ACC112 (cell line): ENCODE results near the gene SPPL3.

ENCODE experiments used
- H2AFZ ChIP-seq: fragments of 200-600 bp; sonication (generic); one replicate; pipeline ENCODE4 v1.6.0; 2017; ENCODE audit warnings: antibody characterized with exemption, low read length; ENCODE audit not compliant: unreplicated experiment
- H3K27ac ChIP-seq: fragments of 200-600 bp; sonication (generic); 2 replicates; pipeline ENCODE4 v1.5.1; 2014; ENCODE audit warnings: low read depth, mild to moderate bottlenecking, antibody characterized with exemption, low read length, moderate library complexity
- H3K27me3 ChIP-seq: fragments of 200-600 bp; sonication (generic); 2 replicates; pipeline ENCODE4 v1.6.1; 2014; ENCODE audit warnings: mild to moderate bottlenecking, antibody characterized with exemption, low read length, moderate library complexity, mixed read lengths; ENCODE audit not compliant: insufficient read depth
- H3K36me3 ChIP-seq: fragments of 200-600 bp; sonication (generic); 2 replicates; pipeline ENCODE4 v1.6.1; 2016; ENCODE audit warnings: mild to moderate bottlenecking, antibody characterized with exemption, low read length, moderate library complexity, mixed read lengths; ENCODE audit not compliant: insufficient read depth
- H3K4me1 ChIP-seq: fragments of 200-600 bp; sonication (generic); one replicate; pipeline ENCODE4 v1.6.1; 2016; ENCODE audit warnings: low read length, mixed read lengths; ENCODE audit not compliant: insufficient read depth, unreplicated experiment, control insufficient read depth
- H3K4me3 ChIP-seq: fragments of 200-600 bp; sonication (generic); 2 replicates; pipeline ENCODE4 v1.5.1; 2014; ENCODE audit warnings: mild to moderate bottlenecking, low read depth, low read length
- H3K79me2 ChIP-seq: fragments of 200-600 bp; sonication (generic); one replicate; pipeline ENCODE4 v1.6.0; 2016; ENCODE audit warnings: low read length; ENCODE audit not compliant: control insufficient read depth, unreplicated experiment, insufficient read depth

The SPPL3 gene

GRCh38 chr12:120834489-120835303, 69.5 kb downstream of the SPPL3 start:
- no peak overlapping the region for H3K27ac ChIP-seq
- peaks cover 14% of the 10 kb centered on the region for H3K4me1 ChIP-seq
- H3K4me3 ChIP-seq: no peak overlapping the region
- no peaks in the 10 kb centered on the region for H3K36me3 ChIP-seq
- no peaks in the 10 kb centered on the region for H3K27me3 ChIP-seq
- H2AFZ ChIP-seq: no peak overlapping the region
- peaks cover 20% of the 10 kb centered on the region for H3K79me2 ChIP-seq

- Histone ChIP-seq H3K79me2 (peaks cover 20% of the 10 kb centered on the region), H3K27me3 (no peaks in the 10 kb centered on the region), H3K4me1 (peaks cover 14% of the 10 kb centered on the region), H3K4me3 (no peak overlapping the region), H3K27ac (no peak overlapping the region), H2AFZ (no peak overlapping the region), H3K36me3 (no peaks in the 10 kb centered on the region)
Observed at GRCh38 chr12:120833849-120834248, 70.3 kb downstream of the SPPL3 start.

- Histone ChIP-seq H3K4me3 (no peak overlapping the region), H3K27ac (no peak overlapping the region), H3K79me2 (peaks cover 16% of the 10 kb centered on the region), H3K27me3 (no peaks in the 10 kb centered on the region), H3K4me1 (peaks cover 14% of the 10 kb centered on the region), H2AFZ (no peak overlapping the region), H3K36me3 (no peaks in the 10 kb centered on the region)
Observed at GRCh38 chr12:120832737-120833136, 71.4 kb downstream of the SPPL3 start.

GRCh38 chr12:120831648-120832267, 72.4 kb downstream of the SPPL3 start:
- Histone ChIP-seq H3K36me3 (no peaks in the 10 kb centered on the region), H3K27me3 (no peaks in the 10 kb centered on the region), H3K79me2 (peaks cover 16% of the 10 kb centered on the region), H3K4me3 (no peak overlapping the region), H3K27ac (no peak overlapping the region), H3K4me1 (peaks cover 14% of the 10 kb centered on the region), H2AFZ (no peak overlapping the region)

GRCh38 chr12:120830966-120831365, 73.2 kb downstream of the SPPL3 start:
- H3K27ac ChIP-seq: no peak overlapping the region
- no peak overlapping the region for H3K4me3 ChIP-seq
- H3K36me3 ChIP-seq: no peaks in the 10 kb centered on the region
- no peaks in the 10 kb centered on the region for H3K27me3 ChIP-seq
- H3K79me2 ChIP-seq: peaks cover 22% of the 10 kb centered on the region
- peaks cover 11% of the 10 kb centered on the region for H3K4me1 ChIP-seq
- no peak overlapping the region for H2AFZ ChIP-seq

- H3K27me3 ChIP-seq: no peaks in the 10 kb centered on the region
- H3K79me2 ChIP-seq: peaks cover 22% of the 10 kb centered on the region
- no peak overlapping the region for H3K27ac ChIP-seq
- H3K4me3 ChIP-seq: no peak overlapping the region
- H3K36me3 ChIP-seq: no peaks in the 10 kb centered on the region
- H2AFZ ChIP-seq: no peak overlapping the region
- peaks cover 7% of the 10 kb centered on the region for H3K4me1 ChIP-seq
Observed at GRCh38 chr12:120830052-120830940, 73.9 kb downstream of the SPPL3 start.

- H3K27ac ChIP-seq: no peak overlapping the region
- no peaks in the 10 kb centered on the region for H3K27me3 ChIP-seq
- H3K36me3 ChIP-seq: no peaks in the 10 kb centered on the region
- H3K79me2 ChIP-seq: peaks cover 12% of the 10 kb centered on the region
- no peak overlapping the region for H3K4me3 ChIP-seq
- no peaks in the 10 kb centered on the region for H3K4me1 ChIP-seq
- no peak overlapping the region for H2AFZ ChIP-seq
Observed at GRCh38 chr12:120826335-120826734, 77.8 kb downstream of the SPPL3 start.

GRCh38 chr12:120825337-120825736, 78.8 kb downstream of the SPPL3 start:
- Histone ChIP-seq H3K79me2 (peaks cover 9% of the 10 kb centered on the region), H3K27me3 (no peaks in the 10 kb centered on the region), H3K36me3 (no peaks in the 10 kb centered on the region), H2AFZ (no peak overlapping the region), H3K4me1 (no peaks in the 10 kb centered on the region), H3K27ac (no peak overlapping the region), H3K4me3 (no peak overlapping the region)

GRCh38 chr12:120822832-120823503, 81.2 kb downstream of the SPPL3 start:
- H3K27ac ChIP-seq: no peak overlapping the region
- H3K79me2 ChIP-seq: peaks cover 9% of the 10 kb centered on the region
- peaks cover 4% of the 10 kb centered on the region; the same call in 1 of the 2 replicates for H3K36me3 ChIP-seq

GRCh38 chr12:120821878-120822277, 82.3 kb downstream of the SPPL3 start:
- no peak overlapping the region for H3K4me3 ChIP-seq
- H3K27me3 ChIP-seq: no peaks in the 10 kb centered on the region
- peaks cover 4% of the 10 kb centered on the region; the same call in 1 of the 2 replicates for H3K36me3 ChIP-seq
- H3K79me2 ChIP-seq: peaks cover 9% of the 10 kb centered on the region
- no peaks in the 10 kb centered on the region for H3K4me1 ChIP-seq
- H2AFZ ChIP-seq: no peak overlapping the region
- H3K27ac ChIP-seq: no peak overlapping the region

More at GRCh38 chr12:120822832-120823503, 81.2 kb downstream of the SPPL3 start:
- H3K4me3 ChIP-seq: no peak overlapping the region
- no peaks in the 10 kb centered on the region for H3K27me3 ChIP-seq
- no peaks in the 10 kb centered on the region for H3K4me1 ChIP-seq
- no peak overlapping the region for H2AFZ ChIP-seq
